ENCODE data around the gene LPIN3. TPM values are rescaled to one million over a fixed set of nuclear protein-coding genes. Genes with fewer than 3 reads are reported as not detected.

LPIN3 gene
- total and polyA plus RNA-seq, 2 of the 8 experiments (the other 6 are each of a cell fraction or from before 2014, with no cell fraction given), result 3.7 to 3.9 TPM

- TF ChIP-seq CHD7 (IDR thresholded peaks at IDR 0.05; ENCODE audit: insufficient replicate concordance, low read length) (no peak), SRF (IDR thresholded peaks at IDR 0.05; ENCODE audit: low read depth, low read length) (no peak)
Observed at GRCh38 chr20:41308726-41309413, 31.8 kb upstream of the LPIN3 start (continued).

Measured in H1 (cell line).